ENCODE data around the gene CDC5L.

CDC5L gene

DNA sequence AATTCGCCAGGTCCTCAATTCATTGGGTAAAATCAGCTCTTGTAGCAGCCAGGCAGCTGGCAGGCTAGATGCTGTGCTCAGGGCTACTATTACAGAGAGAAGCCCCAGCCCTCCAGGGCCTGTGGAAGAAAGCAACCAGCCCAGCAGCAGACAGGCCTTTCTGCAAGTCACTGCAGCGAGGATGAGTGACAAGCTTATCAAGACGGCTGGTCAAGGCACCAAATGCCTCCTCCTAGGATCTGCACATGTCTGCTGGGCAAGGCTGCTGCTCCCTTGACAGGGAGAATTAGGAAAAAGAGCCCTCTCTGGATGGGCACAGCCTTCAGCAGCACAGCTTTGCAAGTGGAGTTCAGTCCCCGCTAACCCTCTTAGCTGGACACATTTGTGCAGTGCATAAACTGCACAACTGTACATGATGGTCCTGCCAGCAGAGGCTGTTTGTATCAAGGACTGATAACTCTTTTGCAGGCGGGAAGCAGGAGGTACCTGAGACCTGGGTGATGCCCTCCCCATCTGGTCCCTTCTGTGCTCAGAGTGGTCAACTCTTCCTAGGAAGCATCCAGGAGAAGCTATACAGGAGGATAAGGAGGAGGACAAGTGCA is 89.9 kb downstream of the CDC5L start:
- no peak for DNase-seq

DNA sequence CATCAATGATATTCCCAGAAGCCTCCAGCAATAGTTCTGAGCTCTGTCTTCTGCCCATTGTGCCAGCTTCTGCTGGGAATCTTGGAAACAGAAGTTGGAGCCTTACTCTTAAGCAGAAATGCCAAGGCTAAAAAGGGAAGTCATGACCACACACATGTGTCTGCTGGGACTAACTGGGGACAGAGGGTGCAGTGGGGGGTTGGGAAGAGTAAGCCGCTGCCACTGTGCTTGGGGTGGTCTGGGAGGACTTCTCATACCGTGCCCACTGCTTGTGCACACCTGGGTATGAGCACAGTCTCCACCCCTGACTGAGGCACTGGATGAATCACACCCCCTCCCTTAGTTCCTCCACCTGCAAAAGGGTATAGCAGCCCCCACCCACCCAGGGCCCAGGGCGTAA is 90.7 kb downstream of the CDC5L start:
- no peak for DNase-seq

GRCh38 chr6:44478591-44479254 is 91.2 kb downstream of the CDC5L start:
- DNase-seq, result no peak

DNA sequence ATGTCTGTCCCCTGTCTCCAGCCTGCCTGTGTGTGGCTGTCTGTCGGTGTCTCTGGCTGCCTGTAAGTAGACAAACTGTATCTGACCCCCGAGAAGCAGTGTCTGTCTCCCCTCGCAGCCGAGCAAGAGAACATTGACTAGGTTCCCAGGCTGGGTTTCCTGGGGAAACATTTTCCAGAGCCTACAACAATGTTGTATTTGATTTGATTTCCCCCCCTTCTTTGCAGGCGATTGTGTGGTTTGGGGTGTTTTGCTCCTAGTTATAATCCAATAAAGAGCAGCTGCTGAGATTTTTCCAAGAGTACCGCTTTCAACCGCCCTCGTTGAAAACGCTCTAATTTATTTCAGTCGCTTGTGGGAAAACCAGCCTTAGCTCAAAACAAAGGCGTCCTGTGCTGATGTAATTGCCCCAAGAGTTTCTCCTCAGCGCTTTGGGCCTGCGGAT is 92.6 kb downstream of the CDC5L start:
- no peak for DNase-seq

- DNase-seq, result no peak
Measured at GRCh38 chr6:44481056-44481455, 93.5 kb downstream of the CDC5L start.

DNA sequence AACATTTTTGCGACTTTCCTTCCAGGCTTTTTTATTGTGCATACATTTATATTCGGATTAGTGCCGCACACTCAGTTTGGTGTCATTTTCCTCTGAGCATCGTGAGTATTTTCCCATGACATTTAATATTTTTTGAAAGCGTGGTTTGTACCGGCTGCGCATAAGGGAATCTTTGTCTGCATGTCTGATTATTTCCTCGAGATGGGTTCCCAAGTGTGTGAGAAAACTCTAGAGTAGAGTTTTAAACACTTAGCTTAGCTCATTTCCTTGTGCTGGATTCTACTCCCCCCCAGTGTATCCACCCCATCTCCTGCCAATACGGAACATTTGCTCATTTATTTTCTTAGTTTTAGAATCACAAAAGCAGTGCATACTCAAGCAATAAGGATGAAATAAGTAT is 94.3 kb downstream of the CDC5L start:
- no peak for DNase-seq

DNA sequence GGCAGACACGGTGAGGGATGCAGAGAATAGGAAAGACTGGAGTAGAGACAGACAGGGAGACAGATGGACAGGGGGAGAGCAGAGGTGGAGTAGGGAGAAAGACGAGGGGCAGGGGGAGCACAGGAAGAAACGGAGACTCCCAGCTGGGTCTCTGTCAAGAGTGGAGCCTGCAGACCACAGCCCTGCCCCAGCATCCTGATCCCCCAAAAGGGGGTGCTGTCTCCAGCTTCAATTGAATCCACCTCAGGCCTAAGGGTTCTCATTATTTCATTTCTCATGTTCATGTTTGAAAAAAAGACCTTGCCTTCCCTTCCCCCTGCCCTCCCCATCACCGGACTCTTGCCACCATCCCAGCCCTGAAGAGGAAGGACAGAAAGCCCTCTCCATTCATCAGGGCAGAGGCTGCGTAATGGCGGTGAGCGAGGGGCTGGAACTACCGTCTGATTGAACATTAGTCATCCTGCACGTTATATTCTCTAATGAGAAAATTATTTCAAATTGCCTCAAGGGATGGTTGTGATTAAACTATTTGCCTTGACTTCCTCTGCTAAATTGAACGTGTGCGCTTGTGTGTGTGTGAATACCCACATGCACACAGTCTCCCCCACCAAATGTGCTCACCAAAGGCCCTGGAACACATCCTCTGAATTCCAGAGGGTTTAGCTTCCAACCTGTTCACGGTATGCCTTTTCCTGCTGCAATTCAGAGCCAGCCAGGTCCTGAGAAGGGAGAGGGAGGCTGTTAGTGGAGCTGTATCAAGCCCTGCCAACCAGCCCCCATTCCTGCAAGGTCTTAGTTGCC is 98.3 kb downstream of the CDC5L start:
- DNase-seq, result no peak

DNA sequence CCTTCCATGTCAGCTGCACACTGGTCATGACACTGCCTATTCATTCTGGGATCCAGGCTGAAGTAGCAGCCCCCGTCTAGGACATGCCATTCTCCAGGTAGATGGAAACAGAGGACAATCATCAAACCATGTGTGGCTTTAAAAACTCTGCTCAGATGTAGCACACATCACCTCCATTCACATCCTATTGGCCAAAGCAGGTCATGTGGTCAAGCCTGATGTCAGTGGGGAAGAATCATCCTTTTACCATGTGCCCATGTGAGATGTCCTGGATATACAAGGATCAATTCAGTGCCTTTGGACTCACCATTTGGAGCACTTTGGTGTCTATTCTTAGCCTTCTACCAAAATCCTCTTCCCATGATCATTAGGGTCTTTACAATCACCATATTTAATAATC is 99.5 kb downstream of the CDC5L start:
- DNase-seq, result no peak

GRCh38 chr6:44487586-44487985 is 100.1 kb downstream of the CDC5L start:
- DNase-seq, result no peak

- no peak for DNase-seq
Measured at GRCh38 chr6:44489910-44490604, 102.6 kb downstream of the CDC5L start.

- DNase-seq, result no peak
Measured at GRCh38 chr6:44493132-44493531, 105.6 kb downstream of the CDC5L start.

DNA sequence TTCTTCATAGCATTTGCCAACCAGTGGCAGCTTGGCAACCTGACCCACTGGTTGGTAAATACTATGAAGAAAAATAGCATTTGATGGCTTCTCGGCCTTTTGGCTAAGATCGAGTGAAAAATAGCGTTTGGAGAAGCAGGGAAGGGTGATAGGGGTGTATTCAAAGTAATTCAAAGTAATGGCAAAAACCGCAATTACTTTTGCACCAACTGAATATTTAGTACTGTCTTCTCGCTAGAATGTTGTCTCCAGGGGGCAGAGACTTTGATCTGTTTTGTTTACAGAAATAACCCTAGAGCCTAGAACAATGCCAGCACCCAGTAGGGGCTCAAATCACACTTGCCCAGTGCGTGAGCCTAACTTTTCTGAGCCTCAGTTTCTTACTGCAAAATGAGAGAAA is 106.1 kb downstream of the CDC5L start:
- DNase-seq, result no peak

- no peak for DNase-seq
Measured at GRCh38 chr6:44494011-44494501, 106.5 kb downstream of the CDC5L start.

- no peak for DNase-seq
Measured at GRCh38 chr6:44495036-44495901, 107.8 kb downstream of the CDC5L start.

- no peak for DNase-seq
Measured at GRCh38 chr6:44496665-44497369, 109.3 kb downstream of the CDC5L start.

DNA sequence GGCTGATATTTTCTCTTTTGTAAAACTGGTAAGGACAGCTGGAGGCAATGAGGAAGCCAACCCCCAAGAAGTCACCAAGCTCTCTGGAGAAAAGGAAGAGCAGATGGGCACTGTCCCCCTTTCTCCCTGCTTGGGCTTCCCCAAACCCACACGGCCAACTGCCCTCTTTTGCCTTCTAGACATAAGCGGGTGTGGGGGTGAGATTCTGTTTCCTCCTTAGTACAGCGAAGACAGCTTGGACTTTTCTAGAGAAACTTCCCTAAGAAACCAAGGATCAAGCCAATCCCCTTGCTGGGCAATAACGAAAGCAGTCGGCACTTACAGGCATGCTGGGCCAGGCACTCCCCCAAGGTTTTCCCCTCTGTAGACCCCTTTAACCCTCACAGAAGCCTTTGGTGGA is 110.3 kb downstream of the CDC5L start:
- DNase-seq, result no peak

GRCh38 chr6:44498436-44498835 is 110.9 kb downstream of the CDC5L start:
- no peak for DNase-seq

GRCh38 chr6:44499609-44500008 is 112.1 kb downstream of the CDC5L start:
- no peak for DNase-seq

Data from RPMI8226 (cell line).